GM19025 (cell line): Measurements from ENCODE around the gene OTOGL.
A peak's percentile ranks its signal among the peaks of the same experiment; 100 is the strongest.
"Not testable (repeated sequence)": the region's sequence is repeated elsewhere in the genome, so short reads cannot be mapped to it uniquely, and the experiment has no call there.

Source experiments
- ATAC-seq: cut with Tn5 transposase; IDR thresholded peaks from one replicate; pipeline ENCODE4 v1.9.1; 2021; ENCODE audit warnings: mild to moderate bottlenecking, low read depth, moderate library complexity; ENCODE audit not compliant: unreplicated experiment

OTOGL gene

GRCh38 chr12:80118565-80119324 is 19.4 kb downstream of the OTOGL start:
- ATAC-seq, result no peak

GRCh38 chr12:80120994-80121393 is 21.7 kb downstream of the OTOGL start:
- ATAC-seq, result no peak

- ATAC-seq, result no peak
These were observed 22.3 kb downstream of the OTOGL start for GRCh38 chr12:80121661-80122060.

- no peak for ATAC-seq
These were observed 30.7 kb downstream of the OTOGL start for GRCh38 chr12:80129895-80130530.

GRCh38 chr12:80135624-80136023 is 36.3 kb downstream of the OTOGL start:
- no peak for ATAC-seq

GRCh38 chr12:80140005-80140404 is 40.7 kb downstream of the OTOGL start:
- no peak for ATAC-seq

GRCh38 chr12:80142640-80143039 is 43.3 kb downstream of the OTOGL start:
- ATAC-seq, result no peak

DNA sequence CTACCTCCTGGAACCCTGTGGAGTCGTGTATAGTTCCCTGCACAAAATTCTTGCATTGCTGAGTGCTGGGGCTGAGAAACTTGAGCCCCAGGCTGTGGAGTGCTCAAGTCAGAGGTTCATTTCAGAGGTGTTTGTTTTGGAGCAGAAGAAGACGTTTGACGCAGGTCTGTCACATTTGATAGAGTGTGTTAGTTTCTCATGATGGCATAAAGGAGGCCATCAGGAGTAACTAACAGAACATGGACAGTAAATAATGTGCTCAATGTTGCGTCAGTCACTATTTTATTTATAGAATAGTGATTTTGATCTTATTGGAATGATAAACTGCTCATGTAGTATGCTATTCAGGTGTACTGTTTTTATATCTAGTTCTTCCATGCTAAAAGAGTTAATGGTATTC is 44.2 kb downstream of the OTOGL start:
- ATAC-seq, result no peak

GRCh38 chr12:80149547-80150313 is 50.4 kb downstream of the OTOGL start:
- not testable (repeated sequence) for ATAC-seq

DNA sequence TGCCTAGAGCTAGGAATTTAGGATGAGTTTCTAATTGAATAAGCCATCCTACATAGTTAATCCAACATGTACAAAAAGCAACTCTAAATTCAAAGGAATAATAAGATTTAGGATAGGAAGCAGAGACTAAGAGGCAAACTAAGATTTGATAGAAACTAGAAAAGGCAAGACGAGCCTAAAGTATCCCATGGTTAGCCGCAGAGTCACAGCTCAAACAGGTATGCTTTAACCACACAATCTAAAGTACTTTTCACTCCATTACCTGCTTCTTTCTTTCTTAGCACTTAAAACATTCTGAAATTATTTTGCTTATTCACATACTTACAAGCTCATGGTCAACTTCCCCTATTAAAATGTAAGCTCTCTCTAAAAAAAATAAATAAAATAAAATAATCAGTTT is 51.8 kb downstream of the OTOGL start:
- no peak for ATAC-seq

GRCh38 chr12:80154261-80154660 is 54.9 kb downstream of the OTOGL start:
- peak; percentile 65 for ATAC-seq

- ATAC-seq, result no peak
These were observed 57.0 kb downstream of the OTOGL start for GRCh38 chr12:80156306-80156705.

DNA sequence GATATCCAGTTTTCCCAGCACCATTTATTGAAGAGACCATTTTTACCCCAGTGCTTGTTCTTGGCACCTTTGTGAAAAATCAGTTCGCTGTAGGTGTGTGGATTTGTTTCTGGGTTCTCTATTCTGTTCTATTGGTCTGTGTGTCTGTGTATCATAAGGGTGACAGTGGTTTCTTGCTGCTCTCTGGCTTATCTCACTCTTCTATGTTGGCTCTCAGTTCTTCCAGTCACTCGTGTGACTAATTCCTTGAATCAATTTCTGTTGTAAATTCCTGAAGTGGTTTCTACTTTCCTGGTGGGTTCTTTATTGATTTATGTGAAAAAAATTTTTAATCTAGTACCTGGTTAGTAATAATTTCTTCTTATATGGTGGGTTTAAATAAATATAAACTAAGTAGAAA is 58.3 kb downstream of the OTOGL start:
- ATAC-seq, result no peak

- no peak for ATAC-seq
These were observed 62.3 kb downstream of the OTOGL start for GRCh38 chr12:80161612-80162011.

DNA sequence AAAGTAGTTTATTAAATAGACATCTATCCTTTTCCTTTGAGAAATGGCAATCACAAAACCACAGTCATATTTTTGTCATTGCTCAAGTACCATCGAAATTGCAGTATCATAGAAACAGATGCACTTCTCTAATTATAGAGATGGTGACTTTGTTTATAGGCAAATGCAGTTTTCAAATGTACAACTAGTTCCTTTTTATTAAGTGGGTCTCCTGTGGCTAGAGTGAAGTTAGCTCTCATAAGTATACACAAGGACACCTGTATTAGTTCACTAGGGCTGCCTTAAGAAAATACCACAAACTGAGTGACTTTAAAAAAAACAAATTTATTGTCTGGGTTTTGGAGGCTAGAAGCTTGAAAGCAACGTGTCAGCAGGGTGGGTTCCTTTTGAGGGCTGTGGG is 62.8 kb downstream of the OTOGL start:
- ATAC-seq, result no peak

GRCh38 chr12:80165746-80166145 is 66.4 kb downstream of the OTOGL start:
- ATAC-seq, result no peak

DNA sequence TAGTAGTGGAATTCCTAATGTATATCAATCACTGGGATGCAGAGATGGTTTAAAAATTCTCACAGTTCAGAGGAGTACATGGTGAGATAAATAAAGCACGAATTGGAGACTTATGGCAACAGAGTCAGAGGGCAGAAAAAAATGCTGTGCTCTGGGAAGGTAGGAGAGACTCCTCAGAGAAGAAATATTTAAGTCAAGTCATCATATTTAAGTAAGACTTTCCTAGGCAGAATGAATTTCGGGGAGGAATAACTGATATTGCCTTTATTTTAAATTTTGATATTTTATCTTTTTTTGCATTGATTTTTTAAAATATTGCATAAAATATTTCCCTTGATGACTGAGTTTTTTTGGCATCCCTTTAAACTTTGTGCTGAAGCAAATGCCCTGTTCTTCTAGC is 67.4 kb downstream of the OTOGL start:
- no peak for ATAC-seq

GRCh38 chr12:80168936-80169335 is 69.6 kb downstream of the OTOGL start:
- no peak for ATAC-seq

DNA sequence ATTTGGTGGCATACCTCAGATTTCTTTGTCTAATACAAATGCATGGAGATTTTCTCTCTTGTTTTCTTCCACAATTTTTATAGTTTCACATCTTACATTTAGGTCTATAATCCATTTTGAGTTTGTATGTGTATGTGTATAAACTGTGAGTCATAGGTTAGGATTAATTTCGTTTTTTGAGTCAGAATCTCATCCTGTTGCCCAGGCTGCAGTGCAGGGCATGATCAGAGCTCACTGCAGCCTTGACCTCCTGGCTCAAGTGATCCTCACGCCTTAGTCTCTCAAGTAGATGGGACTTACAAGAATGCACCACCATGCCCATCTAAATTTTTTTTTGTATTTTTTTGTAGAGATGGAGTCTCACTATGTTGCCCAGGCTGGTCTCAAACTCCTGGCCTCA is 71.6 kb downstream of the OTOGL start:
- ATAC-seq, result no peak

DNA sequence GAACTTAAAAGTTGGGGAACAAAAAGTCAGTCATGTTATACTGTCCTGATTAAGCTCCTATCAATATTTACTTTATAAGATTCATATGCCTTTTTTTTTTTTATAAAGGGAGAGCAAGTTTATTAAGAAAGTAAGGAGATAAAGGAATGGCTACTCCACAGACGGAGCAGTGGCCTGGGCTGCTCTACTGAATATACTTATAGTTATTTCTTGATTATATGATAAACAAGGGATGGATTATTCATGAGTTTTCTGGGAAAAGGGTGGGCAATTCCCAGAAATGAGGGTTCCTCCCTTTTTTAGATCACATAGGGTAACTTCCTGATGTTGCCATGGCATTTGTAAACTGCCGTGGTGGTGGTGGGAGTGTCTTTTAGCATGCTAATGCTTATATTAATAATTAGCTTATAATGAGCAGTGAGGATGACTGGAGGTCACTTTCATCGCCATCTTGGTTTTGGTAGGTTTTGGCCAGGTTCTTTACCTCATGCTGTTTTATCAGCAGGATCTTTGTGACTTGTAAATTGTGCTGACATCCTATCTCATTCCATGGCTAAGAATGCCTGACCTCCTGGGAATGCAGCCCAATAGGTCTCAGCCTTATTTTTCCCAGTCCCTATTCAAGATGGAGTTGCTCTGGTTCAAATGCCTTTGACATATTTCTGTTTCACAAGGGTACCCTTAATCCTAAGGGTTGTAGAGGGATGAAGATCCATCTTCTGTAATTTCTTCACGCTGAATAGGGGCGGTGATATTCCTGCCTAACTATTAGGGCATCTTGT is 73.9 kb downstream of the OTOGL start:
- no peak for ATAC-seq
